OCI-LY7 (cell line): ENCODE measurements around the gene PLAAT1. TPM values are rescaled to one million over a fixed set of nuclear protein-coding genes. Genes with fewer than 3 reads are reported as not detected.

Experiments
- BruUV-seq: library from RNA; stranded (reverse); fragments of 400-500 nt; replicated peaks from 2 replicates; lab custom pipeline; 2021; lab: Mats Ljungman, UMichigan
- CTCF ChIA-PET: fragments of 300-600 bp; sonication (Branson Sonifier 250); formaldehyde crosslinking; loops from one replicate; lab custom pipeline; 2022; ENCODE audit warnings: antibody characterized with exemption; ENCODE audit not compliant: unreplicated experiment; lab: Charles Lee
- POLR2A ChIA-PET: fragments of 300-600 bp; sonication (Branson Sonifier 250); formaldehyde crosslinking; loops from one replicate; lab custom pipeline; 2022; ENCODE audit warnings: antibody characterized with exemption; lab: Charles Lee
- DNase-seq: peaks from one replicate; pipeline ENCODE4 v3.0.0-alpha.2; 2015; ENCODE audit warnings: low spot score
- H2AFZ ChIP-seq: fragments of 200-600 bp; sonication (generic), shearing (Covaris generic); 2 replicates; pipeline ENCODE4 v1.6.1; 2014; ENCODE audit warnings: mild to moderate bottlenecking, antibody characterized with exemption, low read length, moderate library complexity
- H3K27ac ChIP-seq: fragments of 200-600 bp; sonication (generic); 2 replicates; pipeline ENCODE4 v1.5.1; 2014; ENCODE audit warnings: mixed run types, low read depth, mild to moderate bottlenecking, moderate library complexity, low read length, inconsistent platforms; ENCODE audit not compliant: poor library complexity, severe bottlenecking
- H3K36me3 ChIP-seq: fragments of 200-600 bp; sonication (generic); 2 replicates; pipeline ENCODE4 v1.6.1; 2014; ENCODE audit warnings: mild to moderate bottlenecking, antibody characterized with exemption, low read length, moderate library complexity, mixed read lengths; ENCODE audit not compliant: insufficient read depth
- H3K4me1 ChIP-seq: fragments of 200-600 bp; sonication (generic); 2 replicates; pipeline ENCODE4 v1.5.1; 2014; ENCODE audit warnings: mild to moderate bottlenecking, low read length; ENCODE audit not compliant: insufficient read depth, poor library complexity, severe bottlenecking
- H3K4me2 ChIP-seq: fragments of 200-600 bp; sonication (generic); 2 replicates; pipeline ENCODE4 v1.6.1; 2014; ENCODE audit warnings: mild to moderate bottlenecking, low read length
- H3K4me3 ChIP-seq: fragments of 200-600 bp; sonication (generic); 2 replicates; pipeline ENCODE4 v1.5.1; 2014; ENCODE audit warnings: mild to moderate bottlenecking, low read depth, low read length; ENCODE audit not compliant: poor library complexity, severe bottlenecking
- H3K79me2 ChIP-seq: fragments of 200-600 bp; sonication (generic); 2 replicates; pipeline ENCODE4 v1.6.1; 2016; ENCODE audit warnings: low read depth, mild to moderate bottlenecking, low read length, moderate library complexity, mixed read lengths; ENCODE audit not compliant: insufficient read depth
- H3K9me2 ChIP-seq: fragments of 200-600 bp; sonication (generic); 2 replicates; pipeline ENCODE4 v1.6.1; 2016; ENCODE audit warnings: mild to moderate bottlenecking, low read length, mixed read lengths; ENCODE audit not compliant: insufficient read depth
- H3K9me3 ChIP-seq: fragments of 200-600 bp; sonication (generic); 2 replicates; pipeline ENCODE4 v1.6.1; 2014; ENCODE audit warnings: mild to moderate bottlenecking, mixed run types, low read length, mixed read lengths
- H4K20me1 ChIP-seq: fragments of 200-600 bp; sonication (generic); 2 replicates; pipeline ENCODE4 v1.6.1; 2014; ENCODE audit warnings: mild to moderate bottlenecking, antibody characterized with exemption, low read length, moderate library complexity, mixed read lengths; ENCODE audit not compliant: insufficient read depth
- CTCF ChIP-seq: fragments of 200-600 bp; sonication (generic); conservative IDR thresholded peaks from 2 replicates; pipeline ENCODE4 v1.5.1; 2014; ENCODE audit warnings: mild to moderate bottlenecking, antibody characterized with exemption, low read length, moderate library complexity, mixed read lengths
- EZH2phosphoT487 ChIP-seq: fragments of 200-600 bp; sonication (generic); IDR thresholded peaks from 2 replicates; pipeline ENCODE4 v1.6.1; 2018; ENCODE audit warnings: low read depth, borderline replicate concordance, mild to moderate bottlenecking, mixed run types, antibody characterized with exemption, low read length, moderate library complexity, mixed read lengths
- intact Hi-C: fragments of 100-400 bp; cut with micrococcal nuclease; formaldehyde crosslinking; loops from one replicate; pipeline ENCODE4 v1.10.0; 2022; ENCODE audit not compliant: unreplicated experiment
- total RNA-seq, 2 experiments: library from RNA; depleted of rRNA in 1 of 2; stranded (reverse); fragments of >200 nt in 1 of 2; shearing (Covaris generic) in 1 of 2; gene quantifications; 2 replicates each; pipeline ENCODE4 v1.2.3, GENCODE V29; 2014 to 2022

PLAAT1 gene
- total RNA-seq, 2 experiments from 2014 or later: not detected

DNA sequence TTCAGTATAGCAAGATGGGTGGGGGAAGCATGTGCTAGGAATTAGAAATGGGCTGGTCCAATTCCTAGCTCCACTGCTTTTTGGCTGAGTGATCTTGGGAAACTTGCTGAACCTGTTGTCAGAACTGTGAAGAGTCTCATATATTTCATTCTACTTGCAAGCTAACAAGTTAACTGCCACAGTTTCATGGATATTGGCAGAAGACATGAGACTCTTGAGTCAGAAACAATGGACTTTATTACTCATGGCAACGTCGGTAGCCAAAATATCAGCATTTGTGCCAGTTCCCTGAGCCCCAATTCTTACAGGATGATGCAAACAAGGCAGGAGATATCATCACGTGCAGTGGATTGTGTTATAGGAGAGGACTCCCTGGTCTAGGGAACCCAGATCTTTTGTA is 26.6 kb upstream of the PLAAT1 start:
- Histone ChIP-seq H3K9me3 (no peaks in the 10 kb centered on the region), H3K4me3 (no peak overlapping the region), H3K4me1 (no peaks in the 10 kb centered on the region), H3K9me2 (no peaks in the 10 kb centered on the region), H3K79me2 (no peaks in the 10 kb centered on the region), H2AFZ (no peak overlapping the region), H3K27ac (no peak overlapping the region), H3K36me3 (no peaks in the 10 kb centered on the region), H3K4me2 (no peak overlapping the region), H4K20me1 (no peaks in the 10 kb centered on the region)
- no TSS peak for BruUV-seq
- DNase-seq: no peak
- ChIA-PET POLR2A (no interaction called here), CTCF (no interaction called here)
- TF ChIP-seq EZH2phosphoT487 (no peak), CTCF (no peak)
- intact Hi-C loops: no loop called here

DNA sequence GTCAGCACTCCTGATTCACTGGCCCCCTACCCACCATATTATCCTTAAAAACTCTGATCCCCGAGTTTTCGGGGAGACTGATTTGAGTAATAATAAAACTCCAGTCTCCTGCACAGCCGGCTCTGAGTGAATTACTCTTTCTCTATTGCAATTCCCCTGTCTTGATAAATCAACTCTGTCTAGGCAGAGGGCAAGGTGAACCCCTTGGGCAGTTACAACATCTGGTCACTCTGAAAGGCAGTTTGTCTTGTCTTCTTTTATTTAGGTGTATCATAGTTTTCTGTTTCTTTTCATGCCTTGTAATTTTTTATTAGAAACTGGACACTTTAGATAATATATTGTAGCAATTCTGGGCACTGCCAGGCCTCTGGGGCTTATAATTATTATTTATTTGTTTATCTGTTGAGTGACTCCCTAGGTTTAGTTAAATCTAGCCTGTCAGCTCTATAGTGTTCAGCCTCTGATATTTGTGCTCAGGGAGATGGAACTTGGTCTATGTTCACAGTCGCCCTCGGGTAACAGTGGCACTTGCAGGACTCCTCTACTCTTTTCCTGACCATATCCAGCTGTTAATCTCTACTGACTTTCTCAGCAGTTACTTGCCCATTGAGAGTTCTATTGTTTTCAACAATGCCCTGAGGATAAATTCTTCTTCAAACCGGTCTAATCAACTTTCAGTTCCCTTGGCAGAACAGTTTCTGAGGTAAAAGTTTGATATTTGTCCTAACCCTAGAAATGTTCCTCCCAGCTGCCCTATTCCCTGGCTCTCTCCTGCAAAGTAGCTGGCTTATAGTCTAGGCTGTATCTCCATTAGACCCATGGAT is 15.5 kb upstream of the PLAAT1 start:
- Histone ChIP-seq H3K4me2 (no peak overlapping the region), H4K20me1 (no peaks in the 10 kb centered on the region), H3K9me2 (no peaks in the 10 kb centered on the region), H3K36me3 (no peaks in the 10 kb centered on the region), H2AFZ (no peak overlapping the region), H3K79me2 (no peaks in the 10 kb centered on the region), H3K9me3 (no peaks in the 10 kb centered on the region), H3K4me1 (no peaks in the 10 kb centered on the region), H3K27ac (no peak overlapping the region), H3K4me3 (no peak overlapping the region)
- intact Hi-C loops: no loop called here
- BruUV-seq: no TSS peak
- CTCF ChIA-PET: no interaction called here
- POLR2A ChIA-PET: no interaction called here
- no peak for TF ChIP-seq CTCF
- TF ChIP-seq EZH2phosphoT487: no peak
- DNase-seq: no peak

DNA sequence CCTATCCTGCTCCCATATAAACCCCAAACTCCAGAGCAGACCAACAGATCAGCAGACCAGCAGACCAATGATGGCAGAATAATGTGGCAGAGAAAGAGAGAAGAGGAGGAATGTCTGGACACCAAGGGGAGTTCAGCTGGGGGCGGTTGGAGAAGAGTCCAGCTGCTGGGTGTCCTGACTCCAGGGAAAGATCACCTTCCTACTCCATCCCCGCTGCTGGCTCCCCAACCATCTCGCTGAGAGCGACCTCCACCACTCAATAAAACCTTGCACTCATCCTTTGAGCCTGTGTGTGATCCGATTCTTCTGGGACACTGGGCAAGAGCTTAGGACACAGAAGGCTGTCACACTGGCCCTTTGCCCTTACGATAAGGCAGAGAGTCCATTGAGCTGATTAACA is 12.8 kb upstream of the PLAAT1 start:
- CTCF ChIA-PET: no interaction called here

More for the DNA sequence above, 12.8 kb upstream of the PLAAT1 start:
- H3K9me3 ChIP-seq: no peaks in the 10 kb centered on the region
- H3K36me3 ChIP-seq: no peaks in the 10 kb centered on the region
- no peak overlapping the region for H2AFZ ChIP-seq
- H3K4me1 ChIP-seq: no peaks in the 10 kb centered on the region
- no peaks in the 10 kb centered on the region for H4K20me1 ChIP-seq
- no peaks in the 10 kb centered on the region for H3K79me2 ChIP-seq
- H3K27ac ChIP-seq: no peak overlapping the region
- TF ChIP-seq CTCF (no peak), EZH2phosphoT487 (no peak)
- no peaks in the 10 kb centered on the region for H3K9me2 ChIP-seq
- BruUV-seq: no TSS peak
- no peak overlapping the region for H3K4me2 ChIP-seq
- intact Hi-C loops: no loop called here
- POLR2A ChIA-PET: no interaction called here
- no peak for DNase-seq
- H3K4me3 ChIP-seq: no peak overlapping the region
